Measurements from ENCODE around the gene RC3H1. TPM values are rescaled to one million over a fixed set of nuclear protein-coding genes. Genes with fewer than 3 reads are reported as not detected.

Gene RC3H1
- polyA plus RNA-seq, 1 donor = 9.5 TPM

DNA sequence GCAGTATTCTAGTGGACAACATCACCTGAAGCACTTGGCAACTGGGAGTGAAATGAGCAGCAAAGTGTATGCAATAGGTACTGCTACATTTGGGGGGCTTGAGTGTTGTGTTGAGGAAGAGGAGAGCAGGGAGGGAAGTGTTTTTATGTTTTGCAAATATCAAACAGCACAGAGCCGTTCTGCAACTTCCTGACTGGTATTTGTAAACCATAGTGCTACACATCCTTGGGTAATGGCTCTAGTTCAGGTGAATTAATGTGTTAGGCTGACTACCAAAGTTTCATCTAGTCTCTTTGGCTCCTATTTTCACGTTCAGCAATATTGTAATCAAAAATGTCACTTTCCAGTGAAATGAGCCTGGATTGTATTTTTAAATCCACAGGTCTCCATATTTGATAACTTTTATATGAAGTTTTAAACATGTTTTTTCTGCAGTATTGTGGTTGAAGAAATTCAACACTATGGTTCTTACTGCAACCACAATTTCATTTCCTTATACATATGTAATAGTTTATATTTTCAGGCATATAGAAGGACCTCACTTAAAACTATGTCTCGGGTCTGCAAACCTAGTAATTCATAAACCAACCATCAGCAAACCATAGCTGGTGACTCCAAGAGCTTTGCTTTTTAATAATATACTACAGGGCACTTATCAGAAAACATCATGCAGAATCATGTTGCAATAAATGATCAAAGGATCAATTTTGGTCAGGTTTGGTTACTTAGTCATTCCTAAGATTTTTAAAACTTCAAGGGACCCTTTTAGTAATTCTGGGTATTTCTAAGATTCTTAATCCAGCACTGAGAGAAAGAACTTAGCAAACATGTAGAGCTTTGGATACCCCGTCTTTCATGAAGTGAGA is 135.2 kb downstream of the RC3H1 start:
- no peak for DNase-seq (ENCODE audit: low read depth)

DNA sequence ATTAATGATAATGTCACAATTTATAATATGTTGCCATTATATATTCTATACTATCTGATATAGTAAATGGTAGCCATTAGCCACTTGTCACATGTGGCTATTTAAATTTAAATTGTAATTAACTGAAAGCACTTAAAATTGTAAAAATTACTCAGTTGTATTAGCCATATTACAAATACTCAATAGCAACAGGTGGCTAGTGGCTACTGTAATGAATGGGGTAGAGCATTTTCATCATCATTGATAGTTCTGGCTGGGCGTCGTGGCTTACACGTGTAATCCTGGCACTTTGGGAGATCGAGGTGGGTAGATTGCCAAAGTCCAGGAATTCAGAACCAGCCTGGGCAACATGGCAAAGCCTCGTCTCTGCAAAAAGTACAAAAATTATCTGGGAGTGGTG is 137.5 kb downstream of the RC3H1 start:
- DNase-seq (ENCODE audit: low read depth) = no peak

Other genes with a start within 250 kb of the RC3H1 start
- 12.7 TPM for gene DARS2, start 197.7 kb downstream of the RC3H1 start, polyA plus RNA-seq (ENCODE audit: insufficient read length)
- gene CENPL, start 197.5 kb downstream of the RC3H1 start, polyA plus RNA-seq (ENCODE audit: insufficient read length) = 7.7 TPM
- gene GAS5, start 154.4 kb downstream of the RC3H1 start, polyA plus RNA-seq (ENCODE audit: insufficient read length) = 658 TPM
- gene ZBTB37, start 154.0 kb downstream of the RC3H1 start, polyA plus RNA-seq (ENCODE audit: insufficient read length) = 5.6 TPM
- 0.16 TPM for gene SERPINC1, start 105.0 kb downstream of the RC3H1 start, polyA plus RNA-seq (ENCODE audit: insufficient read length)
- 10.3 TPM for gene RABGAP1L, start 137.2 kb upstream of the RC3H1 start, polyA plus RNA-seq (ENCODE audit: insufficient read length)